B cell (primary cell): ENCODE measurements around the gene TTLL10. TPM values are rescaled to one million over a fixed set of nuclear protein-coding genes. Genes with fewer than 3 reads are reported as not detected.

Experiments used
- ATAC-seq: fragments of 200-7000 bp; cut with Tn5 transposase; one replicate; pipeline ENCODE4 v1.10.0; 2021; ENCODE audit warnings: low read depth, mild to moderate bottlenecking, moderate number of reproducible peaks, moderate library complexity
- CTCF ChIA-PET: fragments of 350-600 bp; sonication (Branson Sonifier 250); formaldehyde crosslinking; loops from one replicate; lab custom pipeline; 2021; ENCODE audit warnings: antibody characterized with exemption, inconsistent platforms; lab: Charles Lee
- POLR2A ChIA-PET: fragments of 350-600 bp; sonication (Branson Sonifier 250); formaldehyde crosslinking; loops from one replicate; lab custom pipeline; 2021; ENCODE audit warnings: antibody characterized with exemption; lab: Charles Lee
- DNase-seq: peaks from one replicate; pipeline ENCODE4 v3.0.0; 2013
- H2AFZ ChIP-seq: 2 replicates; pipeline ENCODE4 v1.6.1; 2012; ENCODE audit warnings: mild to moderate bottlenecking, low read depth, low read length; ENCODE audit not compliant: insufficient read depth, poor library complexity, severe bottlenecking
- H3K27ac ChIP-seq, 2 donors: 1 replicate in 1 of 2; 2 replicates in 1 of 2; pipeline ENCODE4 v1.5.1; 2012 to 2013; ENCODE audit warnings: low read length in 2 of 2, mild to moderate bottlenecking in 2 of 2, moderate library complexity in 1 of 2
- H3K27me3 ChIP-seq, 4 experiments: fragments of 200-600 bp in 1 of 4; sonication (generic) in 1 of 4; replicated peaks in 1 of 4; 1 replicate in 2 of 4; 2 replicates in 2 of 4; pipeline versions ENCODE4 v1.6.1 to v1.7.0; 2013 to 2016; ENCODE audit warnings: low read length in 3 of 4, mild to moderate bottlenecking in 2 of 4, mixed read lengths in 1 of 4, moderate library complexity in 1 of 4; ENCODE audit not compliant: insufficient read depth in 4 of 4, control insufficient read depth in 3 of 4; ENCODE audit errors: control extremely low read depth in 1 of 4
- H3K36me3 ChIP-seq, 2 experiments: replicated peaks in 1 of 2; 1 replicate in 1 of 2; 2 replicates in 1 of 2; pipeline versions ENCODE4 v1.6.1 to v1.7.1; 2013; ENCODE audit warnings: low read length in 1 of 2; ENCODE audit not compliant: insufficient read depth in 2 of 2, control insufficient read depth in 1 of 2; ENCODE audit errors: control extremely low read depth in 1 of 2, extremely low read depth in 1 of 2
- H3K4me1 ChIP-seq, 2 donors: fragments of 200-600 bp in 1 of 2; sonication (generic) in 1 of 2; 1 replicate in 1 of 2; 2 replicates in 1 of 2; pipeline versions ENCODE4 v1.5.1 to v1.6.1; 2013 to 2017; ENCODE audit warnings: low read length in 2 of 2; ENCODE audit not compliant: control insufficient read depth in 2 of 2, insufficient read depth in 2 of 2
- H3K4me2 ChIP-seq: replicated peaks from 2 replicates; pipeline ENCODE3; 2012; ENCODE audit warnings: mild to moderate bottlenecking, low read depth, low read length; ENCODE audit not compliant: poor library complexity, severe bottlenecking
- H3K4me3 ChIP-seq, 5 experiments: fragments of 200-600 bp in 1 of 5; sonication (generic) in 1 of 5; 1 replicate in 3 of 5; 2 replicates in 2 of 5; pipeline versions ENCODE4 v1.5.1 to v1.7.0; 2011 to 2016; ENCODE audit warnings: low read length in 4 of 5, mild to moderate bottlenecking in 4 of 5, low read depth in 2 of 5, control low read depth in 1 of 5, moderate library complexity in 1 of 5; ENCODE audit not compliant: insufficient read depth in 1 of 5; ENCODE audit errors: control extremely low read depth in 1 of 5, extremely low read depth in 1 of 5
- H3K79me2 ChIP-seq: fragments of 200-600 bp; sonication (generic); one replicate; pipeline ENCODE4 v1.6.0; 2016; ENCODE audit warnings: low read length; ENCODE audit not compliant: control insufficient read depth, insufficient read depth
- H3K9ac ChIP-seq: fragments of 200-600 bp; sonication (generic); 2 replicates; pipeline ENCODE4 v1.6.1; 2017; ENCODE audit warnings: mild to moderate bottlenecking, low read length, moderate library complexity
- H3K9me3 ChIP-seq, 3 donors: one replicate each; pipeline versions ENCODE4 v1.6.1 to v1.7.1; 2013; ENCODE audit warnings: low read length in 2 of 3; ENCODE audit not compliant: control insufficient read depth in 2 of 3, insufficient read depth in 1 of 3; ENCODE audit errors: control extremely low read depth in 1 of 3
- H4K20me1 ChIP-seq: 2 replicates; pipeline ENCODE4 v1.6.0; 2012; ENCODE audit warnings: mild to moderate bottlenecking, low read length; ENCODE audit not compliant: insufficient read depth, control insufficient read depth, poor library complexity, severe bottlenecking
- H3K27ac Mint-ChIP-seq: one replicate; pipeline ENCODE4 v1.8.0; 2021; ENCODE audit warnings: mixed read lengths
- H3K27me3 Mint-ChIP-seq: one replicate; pipeline ENCODE4 v1.8.0; 2021; ENCODE audit warnings: mixed read lengths
- H3K4me1 Mint-ChIP-seq: one replicate; pipeline ENCODE4 v1.8.0; 2021; ENCODE audit warnings: mixed read lengths
- H3K4me3 Mint-ChIP-seq: one replicate; pipeline ENCODE4 v1.8.0; 2021; ENCODE audit warnings: mixed read lengths
- H3K9me3 Mint-ChIP-seq: one replicate; pipeline ENCODE4 v1.8.0; 2022; ENCODE audit warnings: mixed read lengths; ENCODE audit not compliant: insufficient read depth
- EZH2 ChIP-seq: IDR thresholded peaks from 2 replicates; pipeline ENCODE4 v1.6.1; 2012; ENCODE audit warnings: borderline replicate concordance, low read depth, mild to moderate bottlenecking, moderate library complexity, low read length; ENCODE audit not compliant: insufficient read depth, poor library complexity, severe bottlenecking
- WGBS: methylation state at CpG from one replicate; pipeline ENCODE4 v1.1.5; 2013; ENCODE audit warnings: missing lambda C conversion rate; ENCODE audit not compliant: insufficient coverage; 5-methylcytosine and 5-hydroxymethylcytosine counted together
- intact Hi-C: fragments of 100-400 bp; cut with micrococcal nuclease; formaldehyde crosslinking; loops from one replicate; pipeline ENCODE4 v1.10.0; 2022
- polyA plus RNA-seq: library from polyadenylated mRNA; depleted of rRNA; stranded (reverse); fragments of >200 nt; gene quantifications from 2 replicates; pipeline ENCODE4 v1.2.3, GENCODE V29; 2012
- total RNA-seq, 2 donors: library from RNA; stranded (reverse); fragments of 120-200 nt in 1 of 2; gene quantifications; 1 replicate in 1 of 2; 2 replicates in 1 of 2; pipeline versions ENCODE4 v1.2.3 to v1.2.4, GENCODE V29; 2013 to 2022
- TF ChIP-seq, protein P1 (sequence below): fragments of 200-600 bp; IDR thresholded peaks from one replicate; pipeline ENCODE4 v1.8.0; 2022; ENCODE audit warnings: antibody characterized with exemption, mild to moderate bottlenecking

TTLL10 gene
- total and polyA plus RNA-seq, 2 donors (not counting 1 experiment from before 2014, with no cell fraction given), result 0.37 to 0.45 TPM

DNA sequence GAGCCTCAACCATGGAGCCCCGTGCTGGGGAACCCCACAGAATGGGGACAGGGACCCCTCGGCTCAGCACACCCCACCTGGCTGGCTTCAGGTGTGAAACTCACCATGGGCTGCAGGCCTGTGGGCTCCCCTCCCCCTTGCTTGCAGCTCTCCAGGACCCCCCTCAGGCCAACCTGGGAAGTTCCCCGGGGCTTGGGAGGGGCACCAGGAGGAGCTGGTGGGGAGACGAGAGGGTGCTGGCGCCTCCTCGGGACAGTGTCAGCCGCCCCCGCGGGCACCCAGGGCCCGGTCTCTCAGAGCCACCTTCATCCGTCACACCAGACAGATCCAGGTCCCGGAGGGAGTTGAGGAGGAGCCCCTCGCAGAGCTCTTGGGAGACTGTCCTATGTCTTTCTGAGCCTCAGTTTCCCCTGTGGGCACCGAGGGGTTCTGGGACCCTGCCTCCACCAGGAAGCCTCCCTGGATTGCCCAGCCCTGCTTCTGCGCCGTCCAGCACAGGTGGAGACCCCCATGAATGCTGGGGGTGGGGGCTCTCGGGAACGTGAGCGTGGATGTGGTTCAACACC, 33.4 kb downstream of the TTLL10 start:
- TF ChIP-seq EZH2, result no peak
- TF ChIP-seq, protein P1, sequence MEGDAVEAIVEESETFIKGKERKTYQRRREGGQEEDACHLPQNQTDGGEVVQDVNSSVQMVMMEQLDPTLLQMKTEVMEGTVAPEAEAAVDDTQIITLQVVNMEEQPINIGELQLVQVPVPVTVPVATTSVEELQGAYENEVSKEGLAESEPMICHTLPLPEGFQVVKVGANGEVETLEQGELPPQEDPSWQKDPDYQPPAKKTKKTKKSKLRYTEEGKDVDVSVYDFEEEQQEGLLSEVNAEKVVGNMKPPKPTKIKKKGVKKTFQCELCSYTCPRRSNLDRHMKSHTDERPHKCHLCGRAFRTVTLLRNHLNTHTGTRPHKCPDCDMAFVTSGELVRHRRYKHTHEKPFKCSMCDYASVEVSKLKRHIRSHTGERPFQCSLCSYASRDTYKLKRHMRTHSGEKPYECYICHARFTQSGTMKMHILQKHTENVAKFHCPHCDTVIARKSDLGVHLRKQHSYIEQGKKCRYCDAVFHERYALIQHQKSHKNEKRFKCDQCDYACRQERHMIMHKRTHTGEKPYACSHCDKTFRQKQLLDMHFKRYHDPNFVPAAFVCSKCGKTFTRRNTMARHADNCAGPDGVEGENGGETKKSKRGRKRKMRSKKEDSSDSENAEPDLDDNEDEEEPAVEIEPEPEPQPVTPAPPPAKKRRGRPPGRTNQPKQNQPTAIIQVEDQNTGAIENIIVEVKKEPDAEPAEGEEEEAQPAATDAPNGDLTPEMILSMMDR, result no peak
- Histone ChIP-seq H3K4me3 (peak overlapping the region in 3 of 5 experiments; percentile 50 to 61 (median 50)), H4K20me1 (no peaks in the 10 kb centered on the region), H3K4me2 (peak overlapping the region; percentile 97), H2AFZ (no peak overlapping the region), H3K4me1 (peaks cover 47 to 56% of the 10 kb centered on the region in 2 donors), H3K9me3 (peaks cover 0 to 19% (median 0%) of the 10 kb centered on the region in 3 donors), H3K27ac (no peak overlapping the region), H3K9ac (peak overlapping the region; percentile 64), H3K79me2 (no peaks in the 10 kb centered on the region), H3K27me3 (peaks cover 0 to 45% (median 14%) of the 10 kb centered on the region in 4 experiments), H3K36me3 (no peaks in the 10 kb centered on the region)
- WGBS, result 44% methylated on average over 17 of the region's 19 CpGs
- Mint-ChIP-seq H3K27me3 (peaks cover 9% of the 10 kb centered on the region), H3K9me3 (no peaks in the 10 kb centered on the region), H3K4me1 (peaks cover 27% of the 10 kb centered on the region), H3K27ac (no peak overlapping the region), H3K4me3 (peak overlapping the region; percentile 88)
- intact Hi-C loops, result loop anchor here (5.0 to 10.0 kb wide), 2 partner anchors 50 to 172 kb away; no protein-coding TSS in a partner anchor
- peak; percentile 4 for ATAC-seq
- ChIA-PET CTCF (interaction anchor here (0.7 to 4.9 kb wide), 5 partner anchors 37 to 85 kb away, joined by 3 to 39 read pairs (median 3); no protein-coding TSS in a partner anchor), POLR2A (interaction anchor here (1.0 to 1.4 kb wide), 2 partner anchors 70 to 90 kb away, joined by 3 to 4 read pairs; no protein-coding TSS in a partner anchor)
- no peak for DNase-seq

- Histone ChIP-seq H3K9me3 (peaks cover 0 to 19% (median 0%) of the 10 kb centered on the region in 3 donors), H3K9ac (no peak overlapping the region), H3K4me3 (no peak overlapping the region), H3K27ac (no peak overlapping the region), H3K4me2 (peak overlapping the region; percentile 97), H3K27me3 (peaks cover 0 to 46% (median 15%) of the 10 kb centered on the region in 4 experiments), H2AFZ (no peak overlapping the region), H3K36me3 (no peaks in the 10 kb centered on the region), H3K4me1 (peaks cover 50 to 60% of the 10 kb centered on the region in 2 donors), H3K79me2 (no peaks in the 10 kb centered on the region), H4K20me1 (no peaks in the 10 kb centered on the region)
- Mint-ChIP-seq H3K9me3 (no peaks in the 10 kb centered on the region), H3K4me3 (peak overlapping the region; percentile 91), H3K4me1 (peaks cover 29% of the 10 kb centered on the region), H3K27me3 (peaks cover 9% of the 10 kb centered on the region), H3K27ac (no peak overlapping the region)
- WGBS, result 49% methylated on average over 11 of the region's 11 CpGs
- ChIA-PET CTCF (interaction anchor here (0.7 to 4.9 kb wide), 5 partner anchors 37 to 85 kb away, joined by 3 to 39 read pairs (median 3); no protein-coding TSS in a partner anchor), POLR2A (interaction anchor here (1.0 to 1.4 kb wide), 2 partner anchors 71 to 90 kb away, joined by 3 to 4 read pairs; no protein-coding TSS in a partner anchor)
- TF ChIP-seq, protein P1, result no peak
- no peak for TF ChIP-seq EZH2
- intact Hi-C loops, result loop anchor here (5.0 to 10.0 kb wide), 2 partner anchors 50 to 173 kb away; no protein-coding TSS in a partner anchor
- ATAC-seq (no peak), DNase-seq (peak; percentile 13)
Measured at GRCh38 chr1:1207571-1207892, 33.9 kb downstream of the TTLL10 start.
